ENCODE measurements around the gene UBE2Q1. TPM values are rescaled to one million over a fixed set of nuclear protein-coding genes. Genes with fewer than 3 reads are reported as not detected.

Gene UBE2Q1
- total and polyA plus RNA-seq, 2 donors from 2014 or later, result 72.3 to 77.6 TPM

GRCh38 chr1:154519591-154519991 lies 38.9 kb downstream of the UBE2Q1 start:
- intact Hi-C loops (cut with DNase I), result no loop called here

GRCh38 chr1:154517661-154518060 lies 40.8 kb downstream of the UBE2Q1 start:
- DNase-seq (no peak), FAIRE-seq (no peak)
- Histone ChIP-seq H3K27me3 (ENCODE audit: control insufficient read depth, insufficient read depth, low read length) (no peaks in the 10 kb centered on the region), H3K4me3 (ENCODE audit: low read length in 3 of 3) (no peak overlapping the region), H3K36me3 (ENCODE audit: control insufficient read depth in 2 of 3, insufficient read depth in 3 of 3, low read length in 3 of 3) (no peaks in the 10 kb centered on the region), H3K9me3 (ENCODE audit: control insufficient read depth in 2 of 3, insufficient read depth in 1 of 3, low read length in 3 of 3) (no peaks in the 10 kb centered on the region), H3K27ac (ENCODE audit: low read depth in 2 of 2, low read length in 2 of 2) (no peak overlapping the region), H3K4me1 (ENCODE audit: control insufficient read depth in 2 of 3, insufficient read depth in 2 of 3, low read depth in 1 of 3, low read length in 3 of 3) (peaks cover 0 to 3% (median 0%) of the 10 kb centered on the region in 3 donors), H3K9ac (ENCODE audit: low read length in 3 of 3) (no peak overlapping the region)
- intact Hi-C loops (cut with DNase I), result no loop called here
- TF ChIP-seq CTCF (IDR thresholded peaks at IDR 0.05; ENCODE audit: borderline replicate concordance, extremely low read depth, insufficient read depth), result no peak

More at GRCh38 chr1:154519591-154519991, 38.9 kb downstream of the UBE2Q1 start:
- H3K4me1 ChIP-seq (ENCODE audit: control insufficient read depth in 2 of 3, insufficient read depth in 2 of 3, low read depth in 1 of 3, low read length in 3 of 3), result peaks cover 0 to 3% (median 0%) of the 10 kb centered on the region in 3 donors
- no peak overlapping the region for H3K4me3 ChIP-seq (ENCODE audit: low read length in 3 of 3)
- no peaks in the 10 kb centered on the region for H3K27me3 ChIP-seq (ENCODE audit: control insufficient read depth, insufficient read depth, low read length)
- FAIRE-seq, result no peak
- H3K9ac ChIP-seq (ENCODE audit: low read length in 3 of 3), result no peak overlapping the region
- no peak for TF ChIP-seq CTCF (IDR thresholded peaks at IDR 0.05; ENCODE audit: borderline replicate concordance, extremely low read depth, insufficient read depth)
- no peak for DNase-seq
- no peak overlapping the region for H3K27ac ChIP-seq (ENCODE audit: low read depth in 2 of 2, low read length in 2 of 2)
- H3K9me3 ChIP-seq (ENCODE audit: control insufficient read depth in 2 of 3, insufficient read depth in 1 of 3, low read length in 3 of 3), result no peaks in the 10 kb centered on the region
- no peaks in the 10 kb centered on the region for H3K36me3 ChIP-seq (ENCODE audit: control insufficient read depth in 2 of 3, insufficient read depth in 3 of 3, low read length in 3 of 3)

GRCh38 chr1:154514066-154514553 lies 44.4 kb downstream of the UBE2Q1 start:
- intact Hi-C loops (cut with DNase I), result no loop called here

More at GRCh38 chr1:154514066-154514553, 44.4 kb downstream of the UBE2Q1 start:
- DNase-seq, result no peak
- H3K4me3 ChIP-seq (ENCODE audit: low read length in 3 of 3), result no peak overlapping the region
- no peak for FAIRE-seq
- no peak overlapping the region for H3K9ac ChIP-seq (ENCODE audit: low read length in 3 of 3)
- H3K27ac ChIP-seq (ENCODE audit: low read depth in 2 of 2, low read length in 2 of 2), result no peak overlapping the region
- no peaks in the 10 kb centered on the region for H3K36me3 ChIP-seq (ENCODE audit: control insufficient read depth in 2 of 3, insufficient read depth in 3 of 3, low read length in 3 of 3)
- H3K27me3 ChIP-seq (ENCODE audit: control insufficient read depth, insufficient read depth, low read length), result no peaks in the 10 kb centered on the region
- no peak for TF ChIP-seq CTCF (IDR thresholded peaks at IDR 0.05; ENCODE audit: borderline replicate concordance, extremely low read depth, insufficient read depth)
- H3K4me1 ChIP-seq (ENCODE audit: control insufficient read depth in 2 of 3, insufficient read depth in 2 of 3, low read depth in 1 of 3, low read length in 3 of 3), result no peaks in the 10 kb centered on the region
- H3K9me3 ChIP-seq (ENCODE audit: control insufficient read depth in 2 of 3, insufficient read depth in 1 of 3, low read length in 3 of 3), result no peaks in the 10 kb centered on the region

All from kidney (tissue), 14 donors.